ENCODE measurements around the gene DNM1. TPM values are rescaled to one million over a fixed set of nuclear protein-coding genes. Genes with fewer than 3 reads are reported as not detected.

Gene DNM1
- total and polyA plus RNA-seq, 2 of the 8 experiments (the other 6 are each of a cell fraction or from before 2014, with no cell fraction given) = 34.3 to 62.7 TPM

- TF ChIP-seq CREB1 (IDR thresholded peaks at IDR 0.05) = no peak
- no peak for TF ChIP-seq RXRA (IDR thresholded peaks at IDR 0.05; ENCODE audit: insufficient read depth, low read depth, low read length)
- TF ChIP-seq JUN (IDR thresholded peaks at IDR 0.05; ENCODE audit: low read depth, low read length) = no peak
- TF ChIP-seq CEBPB (IDR thresholded peaks at IDR 0.05; ENCODE audit: low read depth, low read length) = no peak
These were observed 23.2 kb upstream of the DNM1 start (continued) for GRCh38 chr9:128180001-128180400.
